ENCODE results near the gene NEMP2.

NEMP2 gene

GRCh38 chr2:190562121-190562520 lies 27.6 kb upstream of the NEMP2 start (continued):
- TF ChIP-seq POU6F1 (CRISPR knock-in tag; IDR thresholded peaks at IDR 0.05; ENCODE audit: borderline replicate concordance, low read depth): no peak
- no peak for TF ChIP-seq ESRRG (CRISPR knock-in tag; IDR thresholded peaks at IDR 0.05)
- TF ChIP-seq, protein P1, sequence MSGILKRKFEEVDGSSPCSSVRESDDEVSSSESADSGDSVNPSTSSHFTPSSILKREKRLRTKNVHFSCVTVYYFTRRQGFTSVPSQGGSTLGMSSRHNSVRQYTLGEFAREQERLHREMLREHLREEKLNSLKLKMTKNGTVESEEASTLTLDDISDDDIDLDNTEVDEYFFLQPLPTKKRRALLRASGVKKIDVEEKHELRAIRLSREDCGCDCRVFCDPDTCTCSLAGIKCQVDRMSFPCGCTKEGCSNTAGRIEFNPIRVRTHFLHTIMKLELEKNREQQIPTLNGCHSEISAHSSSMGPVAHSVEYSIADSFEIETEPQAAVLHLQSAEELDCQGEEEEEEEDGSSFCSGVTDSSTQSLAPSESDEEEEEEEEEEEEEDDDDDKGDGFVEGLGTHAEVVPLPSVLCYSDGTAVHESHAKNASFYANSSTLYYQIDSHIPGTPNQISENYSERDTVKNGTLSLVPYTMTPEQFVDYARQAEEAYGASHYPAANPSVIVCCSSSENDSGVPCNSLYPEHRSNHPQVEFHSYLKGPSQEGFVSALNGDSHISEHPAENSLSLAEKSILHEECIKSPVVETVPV (CRISPR knock-in tag; IDR thresholded peaks at IDR 0.05): no peak

DNA sequence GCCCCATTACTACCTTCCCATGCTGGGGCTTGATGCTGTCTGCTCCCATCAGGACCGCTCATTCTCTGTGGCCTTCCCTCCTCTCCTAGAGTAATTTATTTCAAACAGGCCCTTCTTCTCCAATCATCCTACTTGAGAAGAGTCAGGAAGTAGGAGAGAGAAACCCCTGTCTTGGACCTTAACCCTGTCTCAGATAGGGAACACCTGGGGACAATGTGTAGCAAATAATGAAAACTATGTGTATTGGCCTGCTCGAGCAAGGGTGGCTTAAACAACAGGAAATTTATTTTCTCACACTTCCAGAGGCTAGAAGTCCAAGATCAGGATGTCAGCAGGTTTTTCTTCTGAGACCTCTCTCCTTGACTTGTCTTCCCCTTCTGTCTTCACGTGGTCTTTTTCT lies 26.6 kb upstream of the NEMP2 start:
- TF ChIP-seq OSR1 (CRISPR knock-in tag; IDR thresholded peaks at IDR 0.05): no peak
- TF ChIP-seq ZNF565 (CRISPR knock-in tag; conservative IDR thresholded peaks at IDR 0.05; ENCODE audit: low read depth): no peak
- no peak for TF ChIP-seq GLIS3 (CRISPR knock-in tag; IDR thresholded peaks at IDR 0.05)
- ATAC-seq: no peak

GRCh38 chr2:190554357-190555006 lies 20.0 kb upstream of the NEMP2 start:
- no peak for ATAC-seq
- TF ChIP-seq GLIS3 (CRISPR knock-in tag; IDR thresholded peaks at IDR 0.05): no peak
- TF ChIP-seq ZC3H10 (CRISPR knock-in tag; IDR thresholded peaks at IDR 0.05): no peak
- no peak for TF ChIP-seq PATZ1 (CRISPR knock-in tag; IDR thresholded peaks at IDR 0.05; ENCODE audit: borderline replicate concordance)
- no peak for TF ChIP-seq CSDC2 (CRISPR knock-in tag; IDR thresholded peaks at IDR 0.05)
- no peak for TF ChIP-seq SNAI2 (CRISPR knock-in tag; IDR thresholded peaks at IDR 0.05)
- no peak for TF ChIP-seq ZNF70 (CRISPR knock-in tag; IDR thresholded peaks at IDR 0.05)
- TF ChIP-seq ARNTL (CRISPR knock-in tag; IDR thresholded peaks at IDR 0.05; ENCODE audit: borderline replicate concordance, low read depth): no peak
- TF ChIP-seq CREB5 (CRISPR knock-in tag; IDR thresholded peaks at IDR 0.05; ENCODE audit: low read depth): no peak
- TF ChIP-seq TSHZ2 (CRISPR knock-in tag; IDR thresholded peaks at IDR 0.05): no peak
- no peak for TF ChIP-seq ESRRG (CRISPR knock-in tag; IDR thresholded peaks at IDR 0.05)
- TF ChIP-seq BACH2 (CRISPR knock-in tag; IDR thresholded peaks at IDR 0.05; ENCODE audit: borderline replicate concordance): no peak
- TF ChIP-seq ZNF565 (CRISPR knock-in tag; conservative IDR thresholded peaks at IDR 0.05; ENCODE audit: low read depth): no peak
- no peak for TF ChIP-seq PPARA (CRISPR knock-in tag; IDR thresholded peaks at IDR 0.05; ENCODE audit: borderline replicate concordance)
- TF ChIP-seq, protein P1 (CRISPR knock-in tag; IDR thresholded peaks at IDR 0.05): no peak
- no peak for TF ChIP-seq ZNF8 (CRISPR knock-in tag; IDR thresholded peaks at IDR 0.05)
- TF ChIP-seq TOX (CRISPR knock-in tag; IDR thresholded peaks at IDR 0.05; ENCODE audit: borderline replicate concordance): no peak
- TF ChIP-seq TCF4 (CRISPR knock-in tag; IDR thresholded peaks at IDR 0.05; ENCODE audit: borderline replicate concordance): no peak
